OCI-LY1 (cell line): Measurements from ENCODE around the gene B3GAT1.

Source experiments
- H2AFZ ChIP-seq: fragments of 200-600 bp; sonication (generic), shearing (Covaris generic); 2 replicates; pipeline ENCODE4 v1.6.0; 2014; ENCODE audit warnings: antibody characterized with exemption, mild to moderate bottlenecking, low read length
- H3F3A ChIP-seq: fragments of 200-600 bp; sonication (generic), shearing (Covaris generic); 2 replicates; pipeline ENCODE4 v1.6.0; 2014; ENCODE audit warnings: mild to moderate bottlenecking, antibody characterized with exemption, low read length, moderate library complexity; ENCODE audit not compliant: insufficient read depth
- H3K27ac ChIP-seq: fragments of 200-600 bp; sonication (generic); 2 replicates; pipeline ENCODE4 v1.5.1; 2014; ENCODE audit warnings: low read length, mixed run types, mild to moderate bottlenecking, low read depth; ENCODE audit not compliant: poor library complexity, severe bottlenecking
- H3K27me3 ChIP-seq: fragments of 200-600 bp; sonication (generic); 2 replicates; pipeline ENCODE4 v1.6.0; 2014; ENCODE audit warnings: antibody characterized with exemption, mild to moderate bottlenecking, low read length, moderate library complexity; ENCODE audit not compliant: insufficient read depth
- H3K36me3 ChIP-seq: fragments of 200-600 bp; sonication (generic); 2 replicates; pipeline ENCODE4 v1.6.1; 2014; ENCODE audit warnings: mild to moderate bottlenecking, antibody characterized with exemption, low read length, moderate library complexity, mixed read lengths; ENCODE audit not compliant: insufficient read depth
- H3K4me1 ChIP-seq: fragments of 200-600 bp; sonication (generic); 2 replicates; pipeline ENCODE4 v1.5.1; 2014; ENCODE audit warnings: mild to moderate bottlenecking, low read length, moderate library complexity; ENCODE audit not compliant: insufficient read depth, severe bottlenecking
- H3K4me2 ChIP-seq: fragments of 200-600 bp; sonication (generic), shearing (Covaris generic); 2 replicates; pipeline ENCODE4 v1.6.1; 2014; ENCODE audit warnings: low read length
- H3K4me3 ChIP-seq: fragments of 200-600 bp; sonication (generic); 2 replicates; pipeline ENCODE4 v1.5.1; 2014; ENCODE audit warnings: low read length, low read depth, mild to moderate bottlenecking, mixed read lengths; ENCODE audit not compliant: poor library complexity, severe bottlenecking
- H3K79me2 ChIP-seq: fragments of 200-600 bp; shearing (Covaris generic); 2 replicates; pipeline ENCODE4 v1.6.1; 2016; ENCODE audit warnings: mixed run types, low read length, mixed read lengths; ENCODE audit not compliant: insufficient read depth
- H3K9ac ChIP-seq: fragments of 200-600 bp; sonication (generic), shearing (Covaris generic); 2 replicates; pipeline ENCODE4 v1.6.1; 2014; ENCODE audit warnings: mild to moderate bottlenecking, low read length, mixed read lengths
- H3K9me2 ChIP-seq: fragments of 200-600 bp; sonication (generic), shearing (Covaris generic); 2 replicates; pipeline ENCODE4 v1.6.1; 2014; ENCODE audit warnings: low read depth, mild to moderate bottlenecking, low read length, mixed read lengths
- H3K9me3 ChIP-seq: fragments of 200-600 bp; shearing (Covaris generic); 2 replicates; pipeline ENCODE4 v1.6.1; 2014; ENCODE audit warnings: low read length, mixed read lengths
- H4K20me1 ChIP-seq: fragments of 200-600 bp; sonication (generic), shearing (Covaris generic); 2 replicates; pipeline ENCODE4 v1.6.0; 2016; ENCODE audit warnings: mild to moderate bottlenecking, low read length; ENCODE audit not compliant: insufficient read depth
- EZH2 ChIP-seq: fragments of 200-600 bp; sonication (generic), shearing (Covaris generic); IDR thresholded peaks from 2 replicates; pipeline ENCODE4 v1.8.0; 2017; ENCODE audit warnings: borderline replicate concordance, mixed run types, mild to moderate bottlenecking, antibody characterized with exemption, low read length, moderate library complexity, mixed read lengths
- TF ChIP-seq, protein P1 (sequence below): fragments of 200-600 bp; sonication (generic), shearing (Covaris generic); IDR thresholded peaks from 2 replicates; pipeline ENCODE4 v1.5.1; 2017; ENCODE audit warnings: mild to moderate bottlenecking, antibody characterized with exemption, low read length, moderate library complexity, mixed read lengths

The B3GAT1 gene

GRCh38 chr11:134382257-134382656 is 29.8 kb downstream of the B3GAT1 start:
- Histone ChIP-seq H3K79me2 (no peaks in the 10 kb centered on the region), H3F3A (no peaks in the 10 kb centered on the region), H4K20me1 (no peaks in the 10 kb centered on the region), H3K4me3 (no peak overlapping the region), H3K4me2 (no peak overlapping the region), H2AFZ (no peak overlapping the region), H3K36me3 (no peaks in the 10 kb centered on the region), H3K27ac (no peak overlapping the region), H3K9me3 (no peaks in the 10 kb centered on the region), H3K4me1 (no peaks in the 10 kb centered on the region), H3K27me3 (no peaks in the 10 kb centered on the region), H3K9ac (no peak overlapping the region), H3K9me2 (no peaks in the 10 kb centered on the region)
- TF ChIP-seq EZH2: no peak
- TF ChIP-seq, protein P1, sequence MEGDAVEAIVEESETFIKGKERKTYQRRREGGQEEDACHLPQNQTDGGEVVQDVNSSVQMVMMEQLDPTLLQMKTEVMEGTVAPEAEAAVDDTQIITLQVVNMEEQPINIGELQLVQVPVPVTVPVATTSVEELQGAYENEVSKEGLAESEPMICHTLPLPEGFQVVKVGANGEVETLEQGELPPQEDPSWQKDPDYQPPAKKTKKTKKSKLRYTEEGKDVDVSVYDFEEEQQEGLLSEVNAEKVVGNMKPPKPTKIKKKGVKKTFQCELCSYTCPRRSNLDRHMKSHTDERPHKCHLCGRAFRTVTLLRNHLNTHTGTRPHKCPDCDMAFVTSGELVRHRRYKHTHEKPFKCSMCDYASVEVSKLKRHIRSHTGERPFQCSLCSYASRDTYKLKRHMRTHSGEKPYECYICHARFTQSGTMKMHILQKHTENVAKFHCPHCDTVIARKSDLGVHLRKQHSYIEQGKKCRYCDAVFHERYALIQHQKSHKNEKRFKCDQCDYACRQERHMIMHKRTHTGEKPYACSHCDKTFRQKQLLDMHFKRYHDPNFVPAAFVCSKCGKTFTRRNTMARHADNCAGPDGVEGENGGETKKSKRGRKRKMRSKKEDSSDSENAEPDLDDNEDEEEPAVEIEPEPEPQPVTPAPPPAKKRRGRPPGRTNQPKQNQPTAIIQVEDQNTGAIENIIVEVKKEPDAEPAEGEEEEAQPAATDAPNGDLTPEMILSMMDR: no peak

DNA sequence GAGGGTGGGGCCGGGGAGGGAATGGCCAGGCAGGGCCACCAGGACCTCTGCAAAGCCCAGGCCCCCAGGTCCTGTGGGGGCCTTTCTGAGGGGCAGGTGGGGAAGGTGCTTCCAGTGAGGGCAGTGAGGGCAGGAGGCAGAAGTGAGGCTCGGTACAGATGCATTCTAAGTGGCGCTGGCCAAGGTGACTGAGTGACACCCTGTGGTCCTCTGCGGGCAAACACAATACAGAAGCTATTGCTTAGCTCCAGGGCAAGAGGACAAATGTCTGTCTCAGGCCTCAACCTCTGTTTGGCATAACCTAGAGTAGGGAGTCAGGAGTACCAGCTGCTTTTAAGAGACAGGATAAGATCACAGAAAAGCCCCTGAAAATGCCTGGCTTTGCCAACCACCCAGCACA is 31.3 kb downstream of the B3GAT1 start:
- H3K4me1 ChIP-seq: no peaks in the 10 kb centered on the region

GRCh38 chr11:134380229-134380628 is 31.8 kb downstream of the B3GAT1 start:
- H3K9me3 ChIP-seq: no peaks in the 10 kb centered on the region
- H3K27ac ChIP-seq: no peak overlapping the region
- no peak overlapping the region for H3K9ac ChIP-seq
- H3K4me1 ChIP-seq: no peaks in the 10 kb centered on the region
- H3K36me3 ChIP-seq: no peaks in the 10 kb centered on the region
- H3K4me3 ChIP-seq: no peak overlapping the region
- no peaks in the 10 kb centered on the region for H3F3A ChIP-seq
- H4K20me1 ChIP-seq: no peaks in the 10 kb centered on the region
- no peaks in the 10 kb centered on the region for H3K9me2 ChIP-seq
- H3K79me2 ChIP-seq: no peaks in the 10 kb centered on the region
- no peak overlapping the region for H2AFZ ChIP-seq
- H3K27me3 ChIP-seq: no peaks in the 10 kb centered on the region
- H3K4me2 ChIP-seq: no peak overlapping the region
- TF ChIP-seq, protein P1: no peak
- no peak for TF ChIP-seq EZH2

More for the DNA sequence above, 31.3 kb downstream of the B3GAT1 start:
- Histone ChIP-seq H3K27ac (no peak overlapping the region), H2AFZ (no peak overlapping the region), H3K4me2 (no peak overlapping the region), H3K9me2 (no peaks in the 10 kb centered on the region), H3K9me3 (no peaks in the 10 kb centered on the region), H3F3A (no peaks in the 10 kb centered on the region), H3K4me3 (no peak overlapping the region), H4K20me1 (no peaks in the 10 kb centered on the region), H3K79me2 (no peaks in the 10 kb centered on the region), H3K36me3 (no peaks in the 10 kb centered on the region), H3K9ac (no peak overlapping the region), H3K27me3 (no peaks in the 10 kb centered on the region)
- no peak for TF ChIP-seq EZH2
- TF ChIP-seq, protein P1: no peak
